HepG2 (cell line): Measurements from ENCODE around the gene CDC42BPG. TPM values are rescaled to one million over a fixed set of nuclear protein-coding genes. Genes with fewer than 3 reads are reported as not detected.

Source experiments
- ATAC-seq: fragments of 200-7000 bp; cut with Tn5 transposase; 3 replicates; pipeline ENCODE4 v1.9.1; 2020; ENCODE audit warnings: mild to moderate bottlenecking, moderate library complexity
- BruUV-seq: library from RNA; stranded (reverse); fragments of 400-500 nt; replicated peaks from 2 replicates; lab custom pipeline; 2021; lab: Mats Ljungman, UMichigan
- CTCF ChIA-PET: fragments of 300-600 bp; formaldehyde crosslinking; extraction: SDS; loops from one replicate; lab custom pipeline; 2021; ENCODE audit warnings: low total read pairs, inconsistent platforms, low intra/inter-chr PET ratio; lab: Yijun Ruan, JAX
- POLR2A ChIA-PET: fragments of 350-600 bp; sonication (Branson Sonifier 250); formaldehyde crosslinking; loops from one replicate; lab custom pipeline; 2020; ENCODE audit warnings: antibody characterized with exemption, inconsistent platforms; lab: Yijun Ruan, JAX
- DNase-seq: peaks from one replicate; pipeline ENCODE4 v3.0.0-alpha.2; 2015; ENCODE audit warnings: low spot score
- FAIRE-seq: peaks from 3 replicates; lab custom pipeline; 2011; peaks lifted over from hg19 to GRCh38; lab: Jason Lieb, UNC
- H2AFZ ChIP-seq: one replicate; pipeline ENCODE4 v1.6.1; 2011; ENCODE audit warnings: low read length, inconsistent platforms
- H3K27ac ChIP-seq: fragments of 300-600 bp; 3 replicates; pipeline ENCODE4 v1.8.0; 2011; ENCODE audit warnings: mixed run types, mild to moderate bottlenecking, mixed read lengths, low read length, inconsistent platforms; ENCODE audit not compliant: insufficient read depth; ENCODE audit errors: extremely low read length
- H3K27me3 ChIP-seq, 2 experiments: fragments of 200-600 bp in 1 of 2; 2 replicates in 1 of 2; 3 replicates in 1 of 2; pipeline versions ENCODE4 v1.6.0 to v1.8.0; 2011; ENCODE audit warnings: low read length in 2 of 2, mild to moderate bottlenecking in 2 of 2, moderate library complexity in 2 of 2, inconsistent platforms in 1 of 2; ENCODE audit not compliant: insufficient read depth in 2 of 2, control insufficient read depth in 1 of 2
- H3K36me3 ChIP-seq, 2 experiments: fragments of 200-600 bp in 1 of 2; replicated peaks in 1 of 2; 2 replicates in 1 of 2; 3 replicates in 1 of 2; pipeline versions ENCODE4 v1.5.1 to v1.8.0; 2011; ENCODE audit warnings: low read length in 2 of 2, inconsistent platforms in 1 of 2; ENCODE audit not compliant: insufficient read depth in 2 of 2, control insufficient read depth in 1 of 2
- H3K4me1 ChIP-seq: 2 replicates; pipeline ENCODE4 v1.5.1; 2012; ENCODE audit warnings: low read length, inconsistent platforms; ENCODE audit not compliant: insufficient read depth
- H3K4me2 ChIP-seq: 2 replicates; pipeline ENCODE4 v1.6.0; 2011; ENCODE audit warnings: low read depth, low read length, inconsistent platforms
- H3K4me3 ChIP-seq, 3 experiments: fragments of 200-600 bp in 1 of 3; sonication (generic), shearing (Covaris generic) in 1 of 3; replicated peaks in 1 of 3; 2 replicates each; pipeline ENCODE4 v1.5.1; 2011 to 2016; ENCODE audit warnings: low read length in 3 of 3, inconsistent platforms in 2 of 3, low read depth in 2 of 3, mild to moderate bottlenecking in 2 of 3, control low read depth in 1 of 3, mixed read lengths in 1 of 3; ENCODE audit not compliant: insufficient read depth in 1 of 3
- H3K79me2 ChIP-seq: one replicate; pipeline ENCODE4 v1.6.1; 2011; ENCODE audit warnings: low read length, inconsistent platforms; ENCODE audit not compliant: insufficient read depth
- H3K9ac ChIP-seq: 2 replicates; pipeline ENCODE4 v1.6.0; 2011; ENCODE audit warnings: mild to moderate bottlenecking, low read depth, low read length, inconsistent platforms; ENCODE audit not compliant: insufficient read depth
- H3K9me3 ChIP-seq: 2 replicates; pipeline ENCODE4 v1.5.1; 2012; ENCODE audit warnings: mild to moderate bottlenecking, low read length
- H4K20me1 ChIP-seq: 2 replicates; pipeline ENCODE4 v1.6.0; 2011; ENCODE audit warnings: inconsistent platforms, mild to moderate bottlenecking, low read length, moderate library complexity; ENCODE audit not compliant: insufficient read depth
- CCDC6 ChIP-seq: sonication (generic); formaldehyde crosslinking; IDR thresholded peaks from 2 replicates; pipeline ENCODE4 v1.8.1; 2022; ENCODE audit warnings: mild to moderate bottlenecking, missing genetic modification reagents, moderate library complexity
- DDIT3 ChIP-seq: sonication (generic); formaldehyde crosslinking; IDR thresholded peaks from 2 replicates; pipeline ENCODE4 v1.4.0; 2020; ENCODE audit warnings: mild to moderate bottlenecking, missing genetic modification reagents
- MLX ChIP-seq: IDR thresholded peaks from 2 replicates; pipeline ENCODE4 v1.6.1; 2016
- NR0B2 ChIP-seq: sonication (generic); formaldehyde crosslinking; IDR thresholded peaks from 2 replicates; pipeline ENCODE4 v1.4.0; 2020; ENCODE audit warnings: mild to moderate bottlenecking, missing genetic modification reagents
- NR2C2 ChIP-seq: sonication (generic); formaldehyde crosslinking; IDR thresholded peaks from 2 replicates; pipeline ENCODE4 v1.4.0; 2020; ENCODE audit warnings: missing genetic modification reagents, mild to moderate bottlenecking, moderate library complexity, borderline replicate concordance
- NR3C1 ChIP-seq: sonication (generic); formaldehyde crosslinking; IDR thresholded peaks from 2 replicates; pipeline ENCODE4 v1.4.0; 2020; ENCODE audit warnings: missing genetic modification reagents
- SP2 ChIP-seq: sonication (generic); formaldehyde crosslinking; IDR thresholded peaks from 2 replicates; pipeline ENCODE4 v1.5.1; 2020; ENCODE audit warnings: mild to moderate bottlenecking, missing genetic modification reagents
- THYN1 ChIP-seq: sonication (generic); formaldehyde crosslinking; IDR thresholded peaks from 2 replicates; pipeline ENCODE4 v1.8.1; 2023; ENCODE audit warnings: low read depth, mild to moderate bottlenecking, moderate library complexity, missing genetic modification reagents, borderline replicate concordance
- ZSCAN25 ChIP-seq: sonication (generic); formaldehyde crosslinking; IDR thresholded peaks from 2 replicates; pipeline ENCODE4 v1.8.0; 2022; ENCODE audit warnings: mild to moderate bottlenecking, missing genetic modification reagents
- WGBS: methylation state at CpG from one replicate; pipeline ENCODE4 v1.1.6; 2017; ENCODE audit warnings: low lambda C conversion rate; 5-methylcytosine and 5-hydroxymethylcytosine counted together
- in situ Hi-C: cut with HindIII; loops from 2 replicates; pipeline ENCODE4 v1.10.0; 2017; ENCODE audit warnings: low pct_unique_long_range_greater_than_20kb; ENCODE audit not compliant: extremely low pct_ligation_motif_present
- intact Hi-C: fragments of 100-400 bp; cut with micrococcal nuclease; formaldehyde crosslinking; loops from one replicate; pipeline ENCODE4 v1.10.0; 2022; ENCODE audit not compliant: unreplicated experiment
- polyA plus RNA-seq, 8 experiments: library from polyadenylated mRNA; depleted of rRNA in 3 of 8; stranded (reverse) in 7 of 8; unstranded in 1 of 8; fragments of >200 nt; fragmentation: Illumina TruSeq in 4 of 8; extraction: Trizol in 4 of 8; gene quantifications; 2 replicates each; pipeline versions ENCODE4 v1.2.1 to v1.2.3, GENCODE V29; 2011 to 2016; ENCODE audit warnings: low read depth in 4 of 8, missing spikeins in 1 of 8, mixed read lengths in 1 of 8; ENCODE audit not compliant: insufficient read depth in 1 of 8
- total RNA-seq, 5 experiments: library from RNA; depleted of rRNA; stranded (reverse); fragments of >200 nt; fragmentation: Illumina TruSeq; extraction: Trizol; gene quantifications; 2 replicates each; pipeline ENCODE4 v1.2.3, GENCODE V29; 2016; ENCODE audit warnings: low read depth in 1 of 5

CDC42BPG gene
- total and polyA plus RNA-seq, 2 of the 13 experiments (the other 11 are each of a cell fraction or from before 2014, with no cell fraction given), result 0.55 to 1.4 TPM

GRCh38 chr11:64881476-64881875, 37.0 kb upstream of the CDC42BPG start:
- ATAC-seq, result no peak
- ChIA-PET CTCF (no interaction called here), POLR2A (interaction anchor here (1.2 to 10.4 kb wide), 2 partner anchors 7 to 8 kb away, joined by 3 to 132 read pairs; no protein-coding TSS in a partner anchor)

More at GRCh38 chr11:64881476-64881875, 37.0 kb upstream of the CDC42BPG start:
- 70% methylated on average over 8 of the region's 8 CpGs for WGBS
- no peaks in the 10 kb centered on the region for H3K36me3 ChIP-seq
- no peaks in the 10 kb centered on the region for H3K9me3 ChIP-seq
- H3K79me2 ChIP-seq, result peaks cover 18% of the 10 kb centered on the region
- peaks cover 62% of the 10 kb centered on the region for H3K4me1 ChIP-seq
- H3K9ac ChIP-seq, result no peak overlapping the region
- FAIRE-seq, result no peak
- H3K4me3 ChIP-seq, result no peak overlapping the region
- no peak for DNase-seq
- in situ Hi-C loops, result no loop called here
- H3K4me2 ChIP-seq, result no peak overlapping the region
- TF ChIP-seq SP2 (CRISPR knock-in tag) (no peak), THYN1 (no peak), NR2C2 (CRISPR knock-in tag) (no peak), NR3C1 (no peak), ZSCAN25 (CRISPR knock-in tag) (no peak), CCDC6 (CRISPR knock-in tag) (no peak), DDIT3 (CRISPR knock-in tag) (no peak), MLX (CRISPR knock-in tag) (no peak), NR0B2 (CRISPR knock-in tag) (no peak)
- H4K20me1 ChIP-seq, result no peaks in the 10 kb centered on the region
- no TSS peak for BruUV-seq
- no peak overlapping the region for H3K27ac ChIP-seq
- no peak overlapping the region for H2AFZ ChIP-seq
- H3K27me3 ChIP-seq, result no peaks in the 10 kb centered on the region; a peak in 1 of 5 replicates
- intact Hi-C loops, result no loop called here
